Gastroesophageal sphincter (tissue), 3 donors: ENCODE measurements around the gene CAMK1G.

Source experiments
- POLR2A ChIP-seq, 2 donors: fragments of 450-650 bp; IDR thresholded peaks; one replicate each; pipeline ENCODE4 v1.6.1; 2017; ENCODE audit warnings: antibody characterized with exemption in 2 of 2, mild to moderate bottlenecking in 2 of 2, moderate library complexity in 1 of 2
- TF ChIP-seq, protein P1 (sequence below), 4 experiments: fragments of 200-600 bp in 2 of 4; fragments of 450-650 bp in 2 of 4; sonication (generic) in 1 of 4; IDR thresholded peaks; one replicate each; pipeline ENCODE4 v1.5.1; 2017 to 2019; ENCODE audit warnings: antibody characterized with exemption in 4 of 4, mild to moderate bottlenecking in 2 of 4, moderate library complexity in 2 of 4

- TF ChIP-seq POLR2A (IDR thresholded peaks at IDR 0.05) = no peak
- TF ChIP-seq, protein P1, sequence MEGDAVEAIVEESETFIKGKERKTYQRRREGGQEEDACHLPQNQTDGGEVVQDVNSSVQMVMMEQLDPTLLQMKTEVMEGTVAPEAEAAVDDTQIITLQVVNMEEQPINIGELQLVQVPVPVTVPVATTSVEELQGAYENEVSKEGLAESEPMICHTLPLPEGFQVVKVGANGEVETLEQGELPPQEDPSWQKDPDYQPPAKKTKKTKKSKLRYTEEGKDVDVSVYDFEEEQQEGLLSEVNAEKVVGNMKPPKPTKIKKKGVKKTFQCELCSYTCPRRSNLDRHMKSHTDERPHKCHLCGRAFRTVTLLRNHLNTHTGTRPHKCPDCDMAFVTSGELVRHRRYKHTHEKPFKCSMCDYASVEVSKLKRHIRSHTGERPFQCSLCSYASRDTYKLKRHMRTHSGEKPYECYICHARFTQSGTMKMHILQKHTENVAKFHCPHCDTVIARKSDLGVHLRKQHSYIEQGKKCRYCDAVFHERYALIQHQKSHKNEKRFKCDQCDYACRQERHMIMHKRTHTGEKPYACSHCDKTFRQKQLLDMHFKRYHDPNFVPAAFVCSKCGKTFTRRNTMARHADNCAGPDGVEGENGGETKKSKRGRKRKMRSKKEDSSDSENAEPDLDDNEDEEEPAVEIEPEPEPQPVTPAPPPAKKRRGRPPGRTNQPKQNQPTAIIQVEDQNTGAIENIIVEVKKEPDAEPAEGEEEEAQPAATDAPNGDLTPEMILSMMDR (IDR thresholded peaks at IDR 0.05) = no peak
Observed at GRCh38 chr1:209628618-209629299, 45.2 kb downstream of the CAMK1G start.
